SH-SY5Y (cell line): Measurements from ENCODE around the gene FAM174B.

Experiments
- GATA2 ChIP-seq: IDR thresholded peaks from 2 replicates; pipeline ENCODE4 v1.6.1; 2011; ENCODE audit warnings: mild to moderate bottlenecking, low read depth, low read length
- GATA3 ChIP-seq: IDR thresholded peaks from 2 replicates; pipeline ENCODE4 v1.6.1; 2011; ENCODE audit warnings: low read depth, mild to moderate bottlenecking, low read length, moderate library complexity

DNA sequence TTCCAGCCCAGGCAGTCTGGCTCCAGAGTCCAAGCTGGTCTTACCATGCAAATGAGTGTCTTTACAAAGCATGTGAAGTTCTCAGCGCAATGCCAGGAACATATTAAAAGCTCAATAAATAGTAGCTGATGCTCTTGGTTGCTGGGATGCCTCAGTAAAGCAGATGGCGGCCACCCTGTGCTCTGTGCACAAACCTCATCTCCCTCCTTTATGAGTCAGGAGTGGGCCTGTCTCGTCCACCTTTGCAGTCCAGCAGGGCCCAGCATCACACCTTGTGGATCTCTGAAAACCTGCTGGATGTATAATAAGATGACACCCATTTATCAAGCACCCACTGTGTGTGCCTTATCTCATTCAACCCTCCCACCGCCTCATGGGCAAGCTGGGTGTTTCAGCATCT, 42.7 kb downstream of the FAM174B start:
- TF ChIP-seq GATA3, result no peak
- TF ChIP-seq GATA2, result no peak
